ENCODE results near the gene ARHGEF4. TPM values are rescaled to one million over a fixed set of nuclear protein-coding genes. Genes with fewer than 3 reads are reported as not detected.
A peak's percentile ranks its signal among the peaks of the same experiment; 100 is the strongest.
"Not testable (repeated sequence)": the region's sequence is repeated elsewhere in the genome, so short reads cannot be mapped to it uniquely, and the experiment has no call there.

ARHGEF4 gene
- total RNA-seq, 1 donor from 2014 or later = 12.1 TPM

GRCh38 chr2:131076707-131077106 lies 240.0 kb downstream of the ARHGEF4 start:
- intact Hi-C loops (cut with DNase I) = no loop called here
- DNase-seq (ENCODE audit: low spot score) (no peak), ATAC-seq (peak; percentile 32)

GRCh38 chr2:131077182-131077846 lies 240.6 kb downstream of the ARHGEF4 start:
- DNase-seq (ENCODE audit: low spot score) (no peak), ATAC-seq (peak; percentile 64)
- intact Hi-C loops (cut with DNase I) = no loop called here

GRCh38 chr2:131077966-131078365 lies 241.3 kb downstream of the ARHGEF4 start:
- DNase-seq (ENCODE audit: low spot score) (no peak), ATAC-seq (no peak)
- intact Hi-C loops (cut with DNase I) = no loop called here

- DNase-seq (ENCODE audit: low spot score); ATAC-seq; intact Hi-C loops (cut with DNase I): not testable (repeated sequence)
Observed at GRCh38 chr2:131079931-131080330, 243.2 kb downstream of the ARHGEF4 start.

GRCh38 chr2:131081190-131081589 lies 244.5 kb downstream of the ARHGEF4 start:
- ATAC-seq (no peak), DNase-seq (ENCODE audit: low spot score) (no peak)
- intact Hi-C loops (cut with DNase I) = no loop called here

- ATAC-seq (no peak), DNase-seq (ENCODE audit: low spot score) (no peak)
- intact Hi-C loops (cut with DNase I) = no loop called here
Observed at GRCh38 chr2:131085646-131086045, 248.9 kb downstream of the ARHGEF4 start.

- intact Hi-C loops (cut with DNase I) = no loop called here
- no peak for ATAC-seq
- no peak for DNase-seq (ENCODE audit: low spot score)
Observed at GRCh38 chr2:131092458-131093005, 255.8 kb downstream of the ARHGEF4 start.

GRCh38 chr2:131093006-131093695 lies 256.4 kb downstream of the ARHGEF4 start, which contains the start of gene FAM168B:
Gene FAM168B (minus strand): TSS chr2:131093460. CDS start chr2:131082646, 10,814 bp downstream.
- intact Hi-C loops (cut with DNase I) = no loop called here
- ATAC-seq (peak; percentile 98), DNase-seq (ENCODE audit: low spot score) (peak; percentile 93)

GRCh38 chr2:131093696-131094462 lies 257.2 kb downstream of the ARHGEF4 start:
- no peak for DNase-seq (ENCODE audit: low spot score)
- ATAC-seq = peak; percentile 94
- intact Hi-C loops (cut with DNase I) = no loop called here

GRCh38 chr2:131094463-131095281 lies 258.0 kb downstream of the ARHGEF4 start:
- ATAC-seq (no peak), DNase-seq (ENCODE audit: low spot score) (no peak)
- intact Hi-C loops (cut with DNase I) = no loop called here

Other genes with a start within 250 kb of the ARHGEF4 start
- gene CFC1, start 237.3 kb upstream of the ARHGEF4 start, total RNA-seq = not detected
- gene POTEJ, start 225.5 kb upstream of the ARHGEF4 start, total RNA-seq = not detected
- not detected for gene GPR148, start 107.8 kb upstream of the ARHGEF4 start, total RNA-seq
- gene AMER3, start 81.4 kb upstream of the ARHGEF4 start, total RNA-seq = not detected

Measured in sciatic nerve (tissue), 2 donors.